ENCODE results near the gene VWF.
A peak's percentile ranks its signal among the peaks of the same experiment; 100 is the strongest.

The VWF gene

GRCh38 chr12:6076346-6076745 lies 48.1 kb downstream of the VWF start:
- no peak overlapping the region for H3K4me3 ChIP-seq (ENCODE audit: low read depth, low read length)
- DNase-seq (ENCODE audit: low read depth): no peak
- no peak for TF ChIP-seq MAX (IDR thresholded peaks at IDR 0.05; ENCODE audit: low read depth, low read length)
- TF ChIP-seq CTCF (IDR thresholded peaks at IDR 0.05; ENCODE audit: low read depth, low read length): no peak
- TF ChIP-seq POLR2A (IDR thresholded peaks at IDR 0.05; ENCODE audit: extremely low read depth, insufficient read length): no peak
- TF ChIP-seq MYC (IDR thresholded peaks at IDR 0.05; ENCODE audit: low read depth, low read length): no peak

GRCh38 chr12:6074979-6075585 lies 49.4 kb downstream of the VWF start:
- DNase-seq (ENCODE audit: low read depth): peak; percentile 59
- no peak overlapping the region for H3K4me3 ChIP-seq (ENCODE audit: low read depth, low read length)
- TF ChIP-seq POLR2A (IDR thresholded peaks at IDR 0.05; ENCODE audit: extremely low read depth, insufficient read length) (no peak), MAX (IDR thresholded peaks at IDR 0.05; ENCODE audit: low read depth, low read length) (peak; percentile 74), MYC (IDR thresholded peaks at IDR 0.05; ENCODE audit: low read depth, low read length) (no peak), CTCF (IDR thresholded peaks at IDR 0.05; ENCODE audit: low read depth, low read length) (no peak)

GRCh38 chr12:6074427-6074826 lies 50.0 kb downstream of the VWF start:
- no peak overlapping the region for H3K4me3 ChIP-seq (ENCODE audit: low read depth, low read length)
- no peak for TF ChIP-seq MAX (IDR thresholded peaks at IDR 0.05; ENCODE audit: low read depth, low read length)
- no peak for TF ChIP-seq POLR2A (IDR thresholded peaks at IDR 0.05; ENCODE audit: extremely low read depth, insufficient read length)
- TF ChIP-seq MYC (IDR thresholded peaks at IDR 0.05; ENCODE audit: low read depth, low read length): no peak
- TF ChIP-seq CTCF (IDR thresholded peaks at IDR 0.05; ENCODE audit: low read depth, low read length): no peak
- no peak for DNase-seq (ENCODE audit: low read depth)

GRCh38 chr12:6073426-6073825 lies 51.0 kb downstream of the VWF start:
- H3K4me3 ChIP-seq (ENCODE audit: low read depth, low read length): no peak overlapping the region
- no peak for TF ChIP-seq CTCF (IDR thresholded peaks at IDR 0.05; ENCODE audit: low read depth, low read length)
- TF ChIP-seq POLR2A (IDR thresholded peaks at IDR 0.05; ENCODE audit: extremely low read depth, insufficient read length): no peak
- no peak for TF ChIP-seq MAX (IDR thresholded peaks at IDR 0.05; ENCODE audit: low read depth, low read length)
- TF ChIP-seq MYC (IDR thresholded peaks at IDR 0.05; ENCODE audit: low read depth, low read length): no peak
- no peak for DNase-seq (ENCODE audit: low read depth)

- no peak overlapping the region for H3K4me3 ChIP-seq (ENCODE audit: low read depth, low read length)
- no peak for TF ChIP-seq POLR2A (IDR thresholded peaks at IDR 0.05; ENCODE audit: extremely low read depth, insufficient read length)
- TF ChIP-seq MAX (IDR thresholded peaks at IDR 0.05; ENCODE audit: low read depth, low read length): no peak
- no peak for TF ChIP-seq MYC (IDR thresholded peaks at IDR 0.05; ENCODE audit: low read depth, low read length)
- TF ChIP-seq CTCF (IDR thresholded peaks at IDR 0.05; ENCODE audit: low read depth, low read length): no peak
- peak; percentile 26 for DNase-seq (ENCODE audit: low read depth)
Measured at GRCh38 chr12:6072302-6072752, 52.1 kb downstream of the VWF start.

All from NB4 (cell line).